ENCODE data around the gene NDUFA5. TPM values are rescaled to one million over a fixed set of nuclear protein-coding genes. Genes with fewer than 3 reads are reported as not detected.

NDUFA5 gene
- total RNA-seq, 2 donors from 2014 or later: 86.0 to 129 TPM

DNA sequence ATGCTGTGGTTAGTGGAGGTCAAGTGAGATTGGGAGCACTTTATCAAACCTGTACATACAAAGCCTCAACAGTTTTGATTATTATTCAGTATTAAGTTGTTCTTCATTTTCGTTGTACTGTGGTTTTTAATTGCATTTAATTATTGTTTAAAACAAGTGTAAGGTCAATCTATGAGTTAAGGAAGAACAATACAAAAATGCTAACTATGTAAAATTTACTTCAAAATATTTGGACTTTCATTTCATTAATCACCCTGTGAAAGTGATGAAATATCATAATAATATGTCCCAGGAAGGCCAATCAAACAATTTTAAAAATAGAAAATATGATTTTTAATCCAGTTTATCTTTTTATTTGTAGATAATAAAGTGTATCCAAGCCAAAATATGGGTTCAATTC lies 13.6 kb upstream of the NDUFA5 start:
- no peak for DNase-seq
- no peaks in the 10 kb centered on the region for H3K36me3 ChIP-seq
- H3K4me1 ChIP-seq: no peaks in the 10 kb centered on the region
- no peak overlapping the region for H3K4me3 ChIP-seq
- H3K9ac ChIP-seq (ENCODE audit: low read depth in 2 of 2, low read length in 2 of 2): no peak overlapping the region
- intact Hi-C loops (cut with DNase I): no loop called here
- TF ChIP-seq, protein P1, sequence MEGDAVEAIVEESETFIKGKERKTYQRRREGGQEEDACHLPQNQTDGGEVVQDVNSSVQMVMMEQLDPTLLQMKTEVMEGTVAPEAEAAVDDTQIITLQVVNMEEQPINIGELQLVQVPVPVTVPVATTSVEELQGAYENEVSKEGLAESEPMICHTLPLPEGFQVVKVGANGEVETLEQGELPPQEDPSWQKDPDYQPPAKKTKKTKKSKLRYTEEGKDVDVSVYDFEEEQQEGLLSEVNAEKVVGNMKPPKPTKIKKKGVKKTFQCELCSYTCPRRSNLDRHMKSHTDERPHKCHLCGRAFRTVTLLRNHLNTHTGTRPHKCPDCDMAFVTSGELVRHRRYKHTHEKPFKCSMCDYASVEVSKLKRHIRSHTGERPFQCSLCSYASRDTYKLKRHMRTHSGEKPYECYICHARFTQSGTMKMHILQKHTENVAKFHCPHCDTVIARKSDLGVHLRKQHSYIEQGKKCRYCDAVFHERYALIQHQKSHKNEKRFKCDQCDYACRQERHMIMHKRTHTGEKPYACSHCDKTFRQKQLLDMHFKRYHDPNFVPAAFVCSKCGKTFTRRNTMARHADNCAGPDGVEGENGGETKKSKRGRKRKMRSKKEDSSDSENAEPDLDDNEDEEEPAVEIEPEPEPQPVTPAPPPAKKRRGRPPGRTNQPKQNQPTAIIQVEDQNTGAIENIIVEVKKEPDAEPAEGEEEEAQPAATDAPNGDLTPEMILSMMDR (IDR thresholded peaks at IDR 0.05): no peak
- H3K9me3 ChIP-seq: no peaks in the 10 kb centered on the region
- H3K27ac ChIP-seq: no peak overlapping the region
- H3K27me3 ChIP-seq: no peaks in the 10 kb centered on the region

DNA sequence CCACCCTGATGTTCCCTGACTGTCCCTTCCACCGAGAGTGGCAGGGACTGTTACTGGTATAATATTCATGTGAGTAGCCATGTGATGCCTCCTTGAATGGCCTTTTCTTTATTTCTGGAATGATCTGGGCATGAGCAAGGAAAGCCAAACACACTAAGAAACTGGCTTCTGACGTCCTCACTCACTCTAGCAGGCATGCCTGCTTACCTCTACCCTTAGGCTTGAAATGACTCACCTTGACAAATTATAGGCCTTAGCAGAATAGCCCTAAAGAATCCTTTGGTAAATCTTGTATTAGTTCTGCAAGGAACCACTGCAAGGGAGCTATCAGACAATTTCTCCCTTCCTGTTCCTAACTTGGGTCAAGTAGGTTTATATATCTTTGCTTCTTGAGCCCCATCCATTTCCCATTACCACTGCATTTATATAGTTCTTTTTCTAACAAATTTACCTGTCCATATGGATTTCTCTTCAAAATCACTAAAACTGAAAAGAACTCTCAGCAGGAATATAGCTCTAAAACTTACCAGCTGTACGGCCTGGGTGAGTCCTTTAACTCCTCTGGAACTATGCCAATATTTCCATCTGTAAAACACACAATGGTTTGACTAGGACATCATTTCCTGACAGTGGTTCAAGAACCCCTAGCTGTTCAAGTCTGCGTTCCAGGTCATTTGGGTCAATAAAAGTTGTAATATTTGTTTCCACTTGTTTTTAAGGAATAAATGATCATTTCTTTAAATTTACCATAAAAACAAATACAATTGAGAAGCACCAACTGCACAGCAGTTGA lies 13.0 kb upstream of the NDUFA5 start:
- Histone ChIP-seq H3K9ac (ENCODE audit: low read depth in 2 of 2, low read length in 2 of 2) (no peak overlapping the region), H3K4me3 (no peak overlapping the region), H3K27ac (no peak overlapping the region), H3K27me3 (no peaks in the 10 kb centered on the region), H3K36me3 (no peaks in the 10 kb centered on the region), H3K4me1 (no peaks in the 10 kb centered on the region), H3K9me3 (no peaks in the 10 kb centered on the region)
- TF ChIP-seq, protein P1 (IDR thresholded peaks at IDR 0.05): no peak
- intact Hi-C loops (cut with DNase I): no loop called here
- no peak for DNase-seq

DNA sequence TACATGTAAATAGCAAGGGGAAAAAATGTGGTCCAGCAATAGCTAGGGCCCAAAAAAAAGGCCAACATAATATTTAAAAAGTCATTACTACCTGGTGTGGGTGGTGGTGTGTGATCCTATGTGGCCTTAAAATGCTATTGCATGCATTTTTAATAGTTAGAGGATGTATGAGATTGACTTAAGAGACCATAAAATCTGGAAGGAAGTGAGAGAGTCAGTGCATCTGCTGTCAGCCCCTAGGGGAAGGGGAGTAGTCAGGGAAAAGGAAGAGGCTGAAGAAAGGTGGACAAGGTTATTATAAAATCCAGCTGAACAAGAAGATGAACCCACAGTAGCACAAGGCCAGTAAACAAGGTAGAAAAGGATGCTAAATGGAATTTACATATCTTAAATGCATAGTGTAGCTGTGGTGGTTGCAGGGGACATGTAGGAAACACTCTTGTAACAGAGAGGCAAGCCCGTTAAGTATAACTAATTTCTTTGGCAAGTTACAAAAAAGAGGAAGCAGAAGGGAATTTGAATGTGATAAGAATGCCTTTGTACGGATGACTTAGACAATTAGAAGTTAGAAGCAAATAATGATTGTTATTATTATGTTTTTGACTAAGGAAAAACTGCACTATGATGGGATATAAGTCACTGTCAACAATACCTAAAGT lies 11.9 kb upstream of the NDUFA5 start:
- Histone ChIP-seq H3K27ac (no peak overlapping the region), H3K9ac (ENCODE audit: low read depth in 2 of 2, low read length in 2 of 2) (no peak overlapping the region), H3K4me1 (no peaks in the 10 kb centered on the region), H3K27me3 (no peaks in the 10 kb centered on the region), H3K4me3 (no peak overlapping the region), H3K36me3 (no peaks in the 10 kb centered on the region), H3K9me3 (no peaks in the 10 kb centered on the region)
- intact Hi-C loops (cut with DNase I): loop anchor here (10.0 kb wide), 1 partner anchor 55 kb away; no protein-coding TSS in a partner anchor
- TF ChIP-seq, protein P1 (IDR thresholded peaks at IDR 0.05): no peak
- DNase-seq: no peak

DNA sequence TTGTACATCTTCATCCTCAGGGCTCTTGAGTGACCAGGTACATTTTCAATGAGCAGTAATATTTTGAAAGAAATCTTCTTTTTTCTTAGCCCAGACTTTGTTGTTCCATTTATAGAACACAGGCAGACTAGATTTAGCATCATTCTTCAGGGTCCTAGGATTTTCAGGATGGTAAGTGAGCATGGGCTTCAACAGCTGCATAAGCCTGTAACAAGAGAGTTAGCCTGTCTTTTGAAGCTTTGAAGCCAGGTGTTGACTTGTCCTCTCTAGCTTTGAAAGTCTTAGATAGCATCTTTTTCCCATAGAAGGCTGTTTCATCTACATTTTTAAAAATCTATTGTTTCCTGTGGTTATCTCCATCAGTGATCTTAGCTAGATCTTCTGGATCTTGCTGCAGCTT lies 4.5 kb upstream of the NDUFA5 start:
- no peak overlapping the region for H3K4me3 ChIP-seq

DNA sequence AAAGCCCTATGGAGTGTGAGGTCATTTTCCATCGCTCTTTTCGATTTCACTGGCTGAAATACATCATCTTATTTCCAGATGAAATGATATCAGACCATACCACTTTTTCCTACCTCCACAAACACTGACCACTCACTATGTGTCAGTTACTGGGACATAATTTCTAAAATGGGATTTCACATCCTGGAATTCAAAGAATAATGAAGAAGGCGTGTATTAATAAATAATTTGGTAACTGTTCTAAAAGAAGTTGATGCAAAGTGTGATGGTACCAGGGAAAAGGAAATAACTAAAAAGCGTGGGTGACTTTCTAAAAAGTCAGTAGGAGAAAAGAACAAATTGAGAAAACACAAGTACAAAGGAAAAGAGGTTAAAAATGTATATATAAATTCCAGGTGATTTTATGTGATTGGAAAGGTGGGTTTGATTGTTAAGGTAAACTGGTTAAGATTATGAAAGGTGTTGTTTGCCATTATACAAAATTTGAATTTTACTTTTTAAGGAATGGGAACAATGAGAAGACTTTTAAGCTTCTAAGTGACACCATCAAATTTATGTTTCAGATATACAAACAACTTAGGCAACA lies 764 bp upstream of the NDUFA5 start:
- H3K9ac ChIP-seq (ENCODE audit: low read depth in 2 of 2, low read length in 2 of 2): peak overlapping the region in 1 of 2 donors; percentile 97
- no peaks in the 10 kb centered on the region for H3K9me3 ChIP-seq
- intact Hi-C loops (cut with DNase I): no loop called here
- DNase-seq: no peak
- H3K27ac ChIP-seq: peak overlapping the region; percentile 66
- peaks cover 5% of the 10 kb centered on the region for H3K4me1 ChIP-seq
- H3K36me3 ChIP-seq: no peaks in the 10 kb centered on the region
- TF ChIP-seq, protein P1 (IDR thresholded peaks at IDR 0.05): no peak
- no peaks in the 10 kb centered on the region for H3K27me3 ChIP-seq
- peak overlapping the region; percentile 65 for H3K4me3 ChIP-seq

More for the DNA sequence above, 4.5 kb upstream of the NDUFA5 start:
- Histone ChIP-seq H3K27me3 (no peaks in the 10 kb centered on the region), H3K36me3 (no peaks in the 10 kb centered on the region), H3K9ac (ENCODE audit: low read depth in 2 of 2, low read length in 2 of 2) (no peak overlapping the region), H3K4me1 (no peaks in the 10 kb centered on the region), H3K9me3 (no peaks in the 10 kb centered on the region), H3K27ac (no peak overlapping the region)
- DNase-seq: no peak
- intact Hi-C loops (cut with DNase I): loop anchor here (10.0 kb wide), 1 partner anchor 63 kb away; no protein-coding TSS in a partner anchor
- TF ChIP-seq, protein P1 (IDR thresholded peaks at IDR 0.05): no peak
